Spleen (tissue), 7 donors: ENCODE measurements around the gene ANKRD31.

Source experiments
- POLR2A ChIP-seq, 3 donors: fragments of 450-650 bp; IDR thresholded peaks; one replicate each; pipeline ENCODE4 v1.5.1; 2017; ENCODE audit warnings: antibody characterized with exemption in 3 of 3, mild to moderate bottlenecking in 1 of 3
- POLR2AphosphoS5 ChIP-seq, 3 donors: sonication (generic); formaldehyde crosslinking; IDR thresholded peaks; one replicate each; pipeline ENCODE4 v1.5.1; 2017; ENCODE audit warnings: antibody characterized with exemption in 3 of 3
- TF ChIP-seq, protein P1 (sequence below), 11 experiments: fragments of 200-600 bp in 7 of 11; fragments of 450-650 bp in 4 of 11; sonication (generic) in 4 of 11; IDR thresholded peaks in 8 of 11; conservative IDR thresholded peaks in 3 of 11; 1 replicate in 7 of 11; 2 replicates in 4 of 11; pipeline versions ENCODE4 v1.4.0 to v1.8.0; 2016 to 2021; ENCODE audit warnings: antibody characterized with exemption in 11 of 11, inconsistent platforms in 4 of 11, mild to moderate bottlenecking in 1 of 11
- donor health status: DM: no; HTN: no; CAD: no; lungs with moderate emphysema.
- donor health status: DM: no; HTN: no; CAD: no.
- donor health status: DM: no; HTN: no; CAD: no.

DNA sequence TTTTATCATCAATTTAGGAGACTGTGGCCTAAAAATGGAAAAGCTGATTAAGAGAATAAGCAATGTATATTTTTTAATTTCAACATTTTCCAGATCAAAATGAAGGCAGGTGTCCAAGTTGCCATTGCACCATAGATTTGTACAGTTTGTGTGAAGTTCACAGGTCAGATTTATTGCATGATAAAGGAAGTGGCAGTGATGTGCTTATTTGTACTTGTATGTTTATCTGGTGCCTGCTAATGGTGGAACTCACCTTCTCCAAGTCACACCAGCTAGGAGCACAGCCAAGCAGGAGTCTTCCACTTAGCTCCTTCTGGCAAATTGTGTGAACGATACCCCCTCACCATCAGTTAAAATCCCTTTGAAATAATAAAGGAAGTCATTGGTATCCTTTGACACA is 37.8 kb upstream of the ANKRD31 start:
- TF ChIP-seq, protein P1, sequence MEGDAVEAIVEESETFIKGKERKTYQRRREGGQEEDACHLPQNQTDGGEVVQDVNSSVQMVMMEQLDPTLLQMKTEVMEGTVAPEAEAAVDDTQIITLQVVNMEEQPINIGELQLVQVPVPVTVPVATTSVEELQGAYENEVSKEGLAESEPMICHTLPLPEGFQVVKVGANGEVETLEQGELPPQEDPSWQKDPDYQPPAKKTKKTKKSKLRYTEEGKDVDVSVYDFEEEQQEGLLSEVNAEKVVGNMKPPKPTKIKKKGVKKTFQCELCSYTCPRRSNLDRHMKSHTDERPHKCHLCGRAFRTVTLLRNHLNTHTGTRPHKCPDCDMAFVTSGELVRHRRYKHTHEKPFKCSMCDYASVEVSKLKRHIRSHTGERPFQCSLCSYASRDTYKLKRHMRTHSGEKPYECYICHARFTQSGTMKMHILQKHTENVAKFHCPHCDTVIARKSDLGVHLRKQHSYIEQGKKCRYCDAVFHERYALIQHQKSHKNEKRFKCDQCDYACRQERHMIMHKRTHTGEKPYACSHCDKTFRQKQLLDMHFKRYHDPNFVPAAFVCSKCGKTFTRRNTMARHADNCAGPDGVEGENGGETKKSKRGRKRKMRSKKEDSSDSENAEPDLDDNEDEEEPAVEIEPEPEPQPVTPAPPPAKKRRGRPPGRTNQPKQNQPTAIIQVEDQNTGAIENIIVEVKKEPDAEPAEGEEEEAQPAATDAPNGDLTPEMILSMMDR (IDR thresholded peaks at IDR 0.05 in 8 of 11, conservative IDR thresholded peaks at IDR 0.05 in 3 of 11) = no peak
- TF ChIP-seq POLR2AphosphoS5 (IDR thresholded peaks at IDR 0.05) = no peak
- TF ChIP-seq POLR2A (IDR thresholded peaks at IDR 0.05) = no peak
